WTC11 (cell line): Measurements from ENCODE around the gene ANKRD39.

Experiments
- GABPB1 ChIP-seq: sonication (generic); formaldehyde crosslinking; IDR thresholded peaks from 2 replicates; pipeline ENCODE4 v1.8.1; 2023; ENCODE audit warnings: mild to moderate bottlenecking, missing genetic modification reagents
- OVOL2 ChIP-seq: fragments of 250-450 bp; sonication (Bioruptor Pico); IDR thresholded peaks from 2 replicates; pipeline ENCODE4 v1.9.0; 2021; ENCODE audit warnings: mild to moderate bottlenecking, borderline replicate concordance
- TF ChIP-seq, protein P1 (sequence below): fragments of 200-600 bp; IDR thresholded peaks from 2 replicates; pipeline ENCODE4 v1.8.0; 2022; ENCODE audit warnings: antibody characterized with exemption
- TF ChIP-seq, protein P2 (sequence below): sonication (generic); formaldehyde crosslinking; IDR thresholded peaks from 2 replicates; pipeline ENCODE4 v1.8.1; 2022; ENCODE audit warnings: low read depth, missing genetic modification reagents, borderline replicate concordance
- TF ChIP-seq, protein P3 (sequence below): sonication (generic); formaldehyde crosslinking; IDR thresholded peaks from 2 replicates; pipeline ENCODE4 v1.8.0; 2022; ENCODE audit warnings: mild to moderate bottlenecking, missing genetic modification reagents
- TF ChIP-seq, protein P4 (sequence below): fragments of 250-450 bp; sonication (Bioruptor Pico); IDR thresholded peaks from 2 replicates; pipeline ENCODE4 v1.9.0; 2021; ENCODE audit warnings: moderate library complexity, mild to moderate bottlenecking, inconsistent platforms, borderline replicate concordance

DNA sequence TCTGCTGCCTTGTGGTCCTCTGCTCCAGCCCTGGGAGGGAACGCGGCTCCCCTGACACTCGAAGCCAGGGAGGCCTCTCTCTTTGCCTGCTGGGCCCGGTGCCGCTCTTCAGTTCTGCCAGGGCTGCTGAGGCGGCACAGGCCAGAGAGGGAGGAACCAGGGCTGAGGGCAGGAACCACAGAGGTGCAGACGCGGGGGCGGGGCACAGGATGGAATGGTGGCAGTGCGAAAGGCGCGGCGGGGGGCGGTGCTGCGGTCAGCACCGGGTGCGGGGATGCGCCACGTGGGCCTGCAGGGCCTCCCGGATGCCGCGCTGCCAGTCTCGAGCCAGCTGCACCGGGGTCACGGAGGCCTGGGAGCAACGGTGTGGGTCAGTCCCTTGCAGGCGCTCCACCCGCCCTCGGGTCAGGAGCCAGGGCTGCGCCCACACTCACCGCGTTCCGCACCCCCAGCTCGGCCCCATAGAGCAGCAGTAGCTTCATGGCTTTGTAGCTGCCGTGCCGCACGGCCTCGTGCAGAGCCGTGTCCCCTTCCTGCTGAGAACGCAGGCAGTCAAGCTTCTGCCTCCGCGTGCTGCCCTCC is 18.4 kb downstream of the ANKRD39 start:
- TF ChIP-seq, protein P1, sequence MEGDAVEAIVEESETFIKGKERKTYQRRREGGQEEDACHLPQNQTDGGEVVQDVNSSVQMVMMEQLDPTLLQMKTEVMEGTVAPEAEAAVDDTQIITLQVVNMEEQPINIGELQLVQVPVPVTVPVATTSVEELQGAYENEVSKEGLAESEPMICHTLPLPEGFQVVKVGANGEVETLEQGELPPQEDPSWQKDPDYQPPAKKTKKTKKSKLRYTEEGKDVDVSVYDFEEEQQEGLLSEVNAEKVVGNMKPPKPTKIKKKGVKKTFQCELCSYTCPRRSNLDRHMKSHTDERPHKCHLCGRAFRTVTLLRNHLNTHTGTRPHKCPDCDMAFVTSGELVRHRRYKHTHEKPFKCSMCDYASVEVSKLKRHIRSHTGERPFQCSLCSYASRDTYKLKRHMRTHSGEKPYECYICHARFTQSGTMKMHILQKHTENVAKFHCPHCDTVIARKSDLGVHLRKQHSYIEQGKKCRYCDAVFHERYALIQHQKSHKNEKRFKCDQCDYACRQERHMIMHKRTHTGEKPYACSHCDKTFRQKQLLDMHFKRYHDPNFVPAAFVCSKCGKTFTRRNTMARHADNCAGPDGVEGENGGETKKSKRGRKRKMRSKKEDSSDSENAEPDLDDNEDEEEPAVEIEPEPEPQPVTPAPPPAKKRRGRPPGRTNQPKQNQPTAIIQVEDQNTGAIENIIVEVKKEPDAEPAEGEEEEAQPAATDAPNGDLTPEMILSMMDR = no peak
- TF ChIP-seq OVOL2 (CRISPR knock-in tag) (no peak), GABPB1 (no peak)
- TF ChIP-seq, protein P2, sequence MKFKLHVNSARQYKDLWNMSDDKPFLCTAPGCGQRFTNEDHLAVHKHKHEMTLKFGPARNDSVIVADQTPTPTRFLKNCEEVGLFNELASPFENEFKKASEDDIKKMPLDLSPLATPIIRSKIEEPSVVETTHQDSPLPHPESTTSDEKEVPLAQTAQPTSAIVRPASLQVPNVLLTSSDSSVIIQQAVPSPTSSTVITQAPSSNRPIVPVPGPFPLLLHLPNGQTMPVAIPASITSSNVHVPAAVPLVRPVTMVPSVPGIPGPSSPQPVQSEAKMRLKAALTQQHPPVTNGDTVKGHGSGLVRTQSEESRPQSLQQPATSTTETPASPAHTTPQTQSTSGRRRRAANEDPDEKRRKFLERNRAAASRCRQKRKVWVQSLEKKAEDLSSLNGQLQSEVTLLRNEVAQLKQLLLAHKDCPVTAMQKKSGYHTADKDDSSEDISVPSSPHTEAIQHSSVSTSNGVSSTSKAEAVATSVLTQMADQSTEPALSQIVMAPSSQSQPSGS (CRISPR knock-in tag) = no peak
- TF ChIP-seq, protein P3, sequence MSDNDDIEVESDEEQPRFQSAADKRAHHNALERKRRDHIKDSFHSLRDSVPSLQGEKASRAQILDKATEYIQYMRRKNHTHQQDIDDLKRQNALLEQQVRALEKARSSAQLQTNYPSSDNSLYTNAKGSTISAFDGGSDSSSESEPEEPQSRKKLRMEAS = no peak
- TF ChIP-seq, protein P4, sequence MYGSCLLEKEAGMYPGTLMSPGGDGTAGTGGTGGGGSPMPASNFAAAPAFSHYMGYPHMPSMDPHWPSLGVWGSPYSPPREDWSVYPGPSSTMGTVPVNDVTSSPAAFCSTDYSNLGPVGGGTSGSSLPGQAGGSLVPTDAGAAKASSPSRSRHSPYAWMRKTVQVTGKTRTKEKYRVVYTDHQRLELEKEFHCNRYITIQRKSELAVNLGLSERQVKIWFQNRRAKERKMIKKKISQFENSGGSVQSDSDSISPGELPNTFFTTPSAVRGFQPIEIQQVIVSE (CRISPR knock-in tag) = no peak
